GM11168 (cell line): ENCODE results near the gene KLRC2.
"Not testable (repeated sequence)": the region's sequence is repeated elsewhere in the genome, so short reads cannot be mapped to it uniquely, and the experiment has no call there.

Source experiments
- in situ Hi-C: fragments of 300-500 bp; cut with MboI; formaldehyde crosslinking; loops from one replicate; pipeline ENCODE4 v1.12.0; 2022; ENCODE audit warnings: low sequenced_read_pairs; ENCODE audit not compliant: unreplicated experiment

KLRC2 gene

GRCh38 chr12:10408842-10409241 lies 27.0 kb downstream of the KLRC2 start:
- in situ Hi-C loops, result no loop called here

- in situ Hi-C loops, result no loop called here
Observed at GRCh38 chr12:10406725-10407124, 29.1 kb downstream of the KLRC2 start.

- in situ Hi-C loops, result no loop called here
Observed at GRCh38 chr12:10405294-10405693, 30.5 kb downstream of the KLRC2 start.

- in situ Hi-C loops, result no loop called here
Observed at GRCh38 chr12:10404798-10405197, 31.0 kb downstream of the KLRC2 start.

GRCh38 chr12:10400829-10401228 lies 35.0 kb downstream of the KLRC2 start:
- in situ Hi-C loops, result no loop called here

GRCh38 chr12:10398168-10398567 lies 37.6 kb downstream of the KLRC2 start:
- in situ Hi-C loops, result no loop called here

- in situ Hi-C loops, result no loop called here
Observed at GRCh38 chr12:10397296-10397695, 38.5 kb downstream of the KLRC2 start.

- in situ Hi-C loops, result not testable (repeated sequence)
Observed at GRCh38 chr12:10396176-10396575, 39.6 kb downstream of the KLRC2 start.

GRCh38 chr12:10395390-10395998 lies 40.3 kb downstream of the KLRC2 start:
- in situ Hi-C loops, result no loop called here

GRCh38 chr12:10394531-10395152 lies 41.2 kb downstream of the KLRC2 start:
- in situ Hi-C loops, result not testable (repeated sequence)

- in situ Hi-C loops, result no loop called here
Observed at GRCh38 chr12:10393291-10393690, 42.5 kb downstream of the KLRC2 start.

- in situ Hi-C loops, result no loop called here
Observed at GRCh38 chr12:10392394-10392930, 43.3 kb downstream of the KLRC2 start.

- in situ Hi-C loops, result not testable (repeated sequence)
Observed at GRCh38 chr12:10390991-10391390, 44.8 kb downstream of the KLRC2 start.

- in situ Hi-C loops, result no loop called here
Observed at GRCh38 chr12:10389904-10390303, 45.9 kb downstream of the KLRC2 start, which contains the start of gene KLRK1. Gene KLRK1 (minus strand): TSS chr12:10390041. CDS start chr12:10388810, 1,231 bp downstream.

GRCh38 chr12:10388624-10389413 lies 47.0 kb downstream of the KLRC2 start:
- in situ Hi-C loops, result no loop called here

GRCh38 chr12:10387498-10387897 lies 48.3 kb downstream of the KLRC2 start:
- in situ Hi-C loops, result not testable (repeated sequence)

- in situ Hi-C loops, result no loop called here
Observed at GRCh38 chr12:10386857-10387256, 49.0 kb downstream of the KLRC2 start.

GRCh38 chr12:10385166-10385613 lies 50.6 kb downstream of the KLRC2 start:
- in situ Hi-C loops, result no loop called here

- in situ Hi-C loops, result no loop called here
Observed at GRCh38 chr12:10384191-10384590, 51.6 kb downstream of the KLRC2 start.

- in situ Hi-C loops, result no loop called here
Observed at GRCh38 chr12:10381928-10382628, 53.7 kb downstream of the KLRC2 start.
